Measurements from ENCODE around the gene ANKRD9. TPM values are rescaled to one million over a fixed set of nuclear protein-coding genes. Genes with fewer than 3 reads are reported as not detected.

Gene ANKRD9
- total and polyA plus RNA-seq, 10 of the 15 experiments (the other 5 are each of a cell fraction or from before 2014, with no cell fraction given) = 0.03 to 3.6 (median 0.49) TPM

DNA sequence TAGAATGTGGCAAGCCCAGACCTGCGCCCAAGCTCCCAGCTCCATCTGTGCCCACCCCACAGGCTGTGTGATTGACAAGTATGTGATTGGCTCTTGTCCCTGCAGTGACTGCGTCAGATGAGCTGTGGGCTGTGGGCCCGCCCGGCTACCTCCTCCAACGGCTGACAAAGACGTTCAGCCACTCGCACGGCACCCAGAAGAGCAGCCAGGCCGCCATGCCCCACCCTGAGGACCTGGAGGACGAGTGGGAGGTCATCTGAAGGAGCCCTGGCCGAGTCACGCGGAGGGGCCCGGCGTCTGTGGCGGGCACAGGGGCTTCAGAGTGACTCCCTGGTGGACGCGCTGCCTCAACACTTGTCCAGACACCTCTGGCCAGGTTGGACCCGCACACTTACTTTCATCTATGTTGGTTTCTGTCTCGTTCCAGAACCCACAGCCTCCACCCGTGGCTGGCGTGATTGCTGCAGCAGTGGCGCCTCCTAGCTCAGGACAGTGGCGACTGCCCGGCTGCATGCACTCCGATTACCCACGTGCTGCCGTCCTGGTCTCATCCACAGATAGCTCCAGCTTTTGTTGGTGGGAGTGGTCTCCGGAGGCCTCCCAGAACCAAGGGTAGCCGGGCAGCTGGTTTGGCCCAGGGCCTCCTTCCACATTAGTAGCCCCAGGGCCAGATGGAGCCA, 11.4 kb downstream of the ANKRD9 start:
- ATAC-seq = no peak
- SMC1A ChIA-PET (ENCODE audit: uncharacterized antibody, unreplicated experiment) = no interaction called here
- CTCF ChIA-PET = no interaction called here

DNA sequence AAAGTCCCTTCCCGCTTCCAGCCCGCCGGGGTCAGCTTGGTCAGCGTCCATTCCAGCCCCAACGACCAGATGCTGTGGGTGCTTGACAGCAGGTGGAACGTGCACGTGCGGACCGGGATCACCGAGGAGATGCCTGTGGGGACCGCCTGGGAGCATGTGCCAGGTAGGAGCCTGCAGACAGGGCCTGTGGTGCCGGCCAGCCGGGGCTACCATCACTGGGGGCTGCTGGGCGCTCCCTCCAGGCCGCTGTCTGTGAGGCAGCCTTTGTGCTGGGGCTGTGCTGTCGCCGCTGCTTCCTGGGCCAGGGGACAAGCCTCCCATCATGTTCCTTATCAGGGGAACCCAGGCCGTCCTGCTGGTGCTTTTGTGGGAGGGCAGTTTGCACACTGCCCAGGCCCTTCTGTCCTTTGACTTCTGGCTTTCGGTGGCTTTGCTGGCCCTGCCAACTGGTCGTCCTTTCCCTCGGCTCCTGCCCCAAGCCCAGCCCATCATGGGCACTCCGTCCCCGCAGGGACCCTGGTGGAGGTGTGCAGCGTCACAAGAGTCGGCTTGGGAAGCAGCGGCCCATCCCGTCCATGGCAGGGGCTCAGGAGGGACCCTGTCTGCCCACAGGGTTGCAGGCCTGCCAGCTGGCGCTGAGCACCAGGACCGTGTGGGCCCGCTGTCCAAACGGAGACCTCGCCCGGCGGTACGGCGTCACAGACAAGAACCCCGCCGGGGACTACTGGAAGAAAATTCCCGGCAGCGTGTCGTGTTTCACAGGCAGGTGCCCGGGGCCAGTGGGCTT, 12.4 kb downstream of the ANKRD9 start:
- H3K27ac ChIP-seq (ENCODE audit: control insufficient read depth, insufficient read depth) = no peak overlapping the region
- no peaks in the 10 kb centered on the region for H4K20me1 ChIP-seq (ENCODE audit: control insufficient read depth, insufficient read depth)
- no peak overlapping the region for H3K4me3 ChIP-seq
- CTCF ChIA-PET = no interaction called here
- no peak overlapping the region for H3K9ac ChIP-seq (ENCODE audit: control insufficient read depth, insufficient read depth, low read length)
- H3K36me3 ChIP-seq (ENCODE audit: control insufficient read depth in 2 of 2, insufficient read depth in 2 of 2, low read length in 1 of 2) = no peaks in the 10 kb centered on the region
- intact Hi-C loops (cut with micrococcal nuclease; ENCODE audit: unreplicated experiment) = no loop called here
- SMC1A ChIA-PET (ENCODE audit: uncharacterized antibody, unreplicated experiment) = no interaction called here
- no peak overlapping the region for H2AFZ ChIP-seq (ENCODE audit: control insufficient read depth, low read depth, low read length)
- FAIRE-seq (no peak), DNase-seq (ENCODE audit: low read depth, low spot score) (no peak), ATAC-seq (no peak)
- no peaks in the 10 kb centered on the region for H3K9me3 ChIP-seq (replicated peaks; ENCODE audit: control insufficient read depth, insufficient read depth, low read length)
- H3K79me2 ChIP-seq (ENCODE audit: control insufficient read depth, insufficient read depth, low read length) = no peaks in the 10 kb centered on the region
- RAD21 ChIA-PET (ENCODE audit: unreplicated experiment) = no interaction called here
- no peaks in the 10 kb centered on the region for H3K27me3 ChIP-seq (replicated peaks in 1 of 2; ENCODE audit: control insufficient read depth in 2 of 2, insufficient read depth in 2 of 2, low read length in 1 of 2)
- H3K4me1 ChIP-seq (ENCODE audit: control insufficient read depth, insufficient read depth, low read length) = no peaks in the 10 kb centered on the region
- WGBS (ENCODE audit: insufficient coverage, insufficient replicate concordance, low lambda C conversion rate, missing lambda C conversion rate) = 86% methylated on average over 42 of the region's 42 CpGs
- POLR2A ChIA-PET = no interaction called here
- BruUV-seq (replicated peaks) = no TSS peak
- no peak overlapping the region for H3K4me2 ChIP-seq (ENCODE audit: control insufficient read depth, insufficient read depth)
- in situ Hi-C loops (cut with MboI) = no loop called here
- TF ChIP-seq, protein P1, sequence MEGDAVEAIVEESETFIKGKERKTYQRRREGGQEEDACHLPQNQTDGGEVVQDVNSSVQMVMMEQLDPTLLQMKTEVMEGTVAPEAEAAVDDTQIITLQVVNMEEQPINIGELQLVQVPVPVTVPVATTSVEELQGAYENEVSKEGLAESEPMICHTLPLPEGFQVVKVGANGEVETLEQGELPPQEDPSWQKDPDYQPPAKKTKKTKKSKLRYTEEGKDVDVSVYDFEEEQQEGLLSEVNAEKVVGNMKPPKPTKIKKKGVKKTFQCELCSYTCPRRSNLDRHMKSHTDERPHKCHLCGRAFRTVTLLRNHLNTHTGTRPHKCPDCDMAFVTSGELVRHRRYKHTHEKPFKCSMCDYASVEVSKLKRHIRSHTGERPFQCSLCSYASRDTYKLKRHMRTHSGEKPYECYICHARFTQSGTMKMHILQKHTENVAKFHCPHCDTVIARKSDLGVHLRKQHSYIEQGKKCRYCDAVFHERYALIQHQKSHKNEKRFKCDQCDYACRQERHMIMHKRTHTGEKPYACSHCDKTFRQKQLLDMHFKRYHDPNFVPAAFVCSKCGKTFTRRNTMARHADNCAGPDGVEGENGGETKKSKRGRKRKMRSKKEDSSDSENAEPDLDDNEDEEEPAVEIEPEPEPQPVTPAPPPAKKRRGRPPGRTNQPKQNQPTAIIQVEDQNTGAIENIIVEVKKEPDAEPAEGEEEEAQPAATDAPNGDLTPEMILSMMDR (IDR thresholded peaks at IDR 0.05 in 2 of 3, conservative IDR thresholded peaks at IDR 0.05 in 1 of 3; ENCODE audit: control insufficient read depth in 2 of 3, extremely low read depth in 1 of 3, insufficient read depth in 1 of 3, low read depth in 3 of 3, low read length in 3 of 3) = no peak
- TF ChIP-seq IKZF1 (conservative IDR thresholded peaks at IDR 0.05) (no peak), CHD2 (IDR thresholded peaks at IDR 0.05; ENCODE audit: borderline replicate concordance, low read depth, low read length) (no peak), HCFC1 (IDR thresholded peaks at IDR 0.05; ENCODE audit: low read length) (no peak), MYC (IDR thresholded peaks at IDR 0.05; ENCODE audit: insufficient read depth, insufficient read length, insufficient replicate concordance, low read length, severe bottlenecking) (no peak), RCOR1 (conservative IDR thresholded peaks at IDR 0.05; ENCODE audit: low read depth, low read length) (no peak), JUNB (IDR thresholded peaks at IDR 0.05) (no peak)
- TF ChIP-seq, protein P2, sequence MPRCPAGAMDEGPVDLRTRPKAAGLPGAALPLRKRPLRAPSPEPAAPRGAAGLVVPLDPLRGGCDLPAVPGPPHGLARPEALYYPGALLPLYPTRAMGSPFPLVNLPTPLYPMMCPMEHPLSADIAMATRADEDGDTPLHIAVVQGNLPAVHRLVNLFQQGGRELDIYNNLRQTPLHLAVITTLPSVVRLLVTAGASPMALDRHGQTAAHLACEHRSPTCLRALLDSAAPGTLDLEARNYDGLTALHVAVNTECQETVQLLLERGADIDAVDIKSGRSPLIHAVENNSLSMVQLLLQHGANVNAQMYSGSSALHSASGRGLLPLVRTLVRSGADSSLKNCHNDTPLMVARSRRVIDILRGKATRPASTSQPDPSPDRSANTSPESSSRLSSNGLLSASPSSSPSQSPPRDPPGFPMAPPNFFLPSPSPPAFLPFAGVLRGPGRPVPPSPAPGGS (IDR thresholded peaks at IDR 0.05; ENCODE audit: borderline replicate concordance, insufficient read depth, low read depth, low read length, poor library complexity, severe bottlenecking) = no peak
- TF ChIP-seq, protein P3, sequence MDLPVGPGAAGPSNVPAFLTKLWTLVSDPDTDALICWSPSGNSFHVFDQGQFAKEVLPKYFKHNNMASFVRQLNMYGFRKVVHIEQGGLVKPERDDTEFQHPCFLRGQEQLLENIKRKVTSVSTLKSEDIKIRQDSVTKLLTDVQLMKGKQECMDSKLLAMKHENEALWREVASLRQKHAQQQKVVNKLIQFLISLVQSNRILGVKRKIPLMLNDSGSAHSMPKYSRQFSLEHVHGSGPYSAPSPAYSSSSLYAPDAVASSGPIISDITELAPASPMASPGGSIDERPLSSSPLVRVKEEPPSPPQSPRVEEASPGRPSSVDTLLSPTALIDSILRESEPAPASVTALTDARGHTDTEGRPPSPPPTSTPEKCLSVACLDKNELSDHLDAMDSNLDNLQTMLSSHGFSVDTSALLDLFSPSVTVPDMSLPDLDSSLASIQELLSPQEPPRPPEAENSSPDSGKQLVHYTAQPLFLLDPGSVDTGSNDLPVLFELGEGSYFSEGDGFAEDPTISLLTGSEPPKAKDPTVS (IDR thresholded peaks at IDR 0.05; ENCODE audit: low read depth, low read length) = no peak

More for the DNA sequence above, 11.4 kb downstream of the ANKRD9 start:
- no peak overlapping the region for H3K4me2 ChIP-seq (ENCODE audit: control insufficient read depth, insufficient read depth)
- no peak overlapping the region for H3K27ac ChIP-seq (ENCODE audit: control insufficient read depth, insufficient read depth)
- 87% methylated on average over 30 of the region's 30 CpGs for WGBS (ENCODE audit: insufficient coverage, insufficient replicate concordance, low lambda C conversion rate, missing lambda C conversion rate)
- ChIA-PET POLR2A (no interaction called here), RAD21 (ENCODE audit: unreplicated experiment) (no interaction called here)
- H2AFZ ChIP-seq (ENCODE audit: control insufficient read depth, low read depth, low read length) = no peak overlapping the region
- no peak for FAIRE-seq
- no TSS peak for BruUV-seq (replicated peaks)
- H3K36me3 ChIP-seq (ENCODE audit: control insufficient read depth in 2 of 2, insufficient read depth in 2 of 2, low read length in 1 of 2) = no peaks in the 10 kb centered on the region
- in situ Hi-C loops (cut with MboI) (no loop called here), intact Hi-C loops (cut with micrococcal nuclease; ENCODE audit: unreplicated experiment) (no loop called here)
- H3K9me3 ChIP-seq (replicated peaks; ENCODE audit: control insufficient read depth, insufficient read depth, low read length) = no peaks in the 10 kb centered on the region
- DNase-seq (ENCODE audit: low read depth, low spot score) = no peak
- no peaks in the 10 kb centered on the region for H4K20me1 ChIP-seq (ENCODE audit: control insufficient read depth, insufficient read depth)
- no peak overlapping the region for H3K4me3 ChIP-seq
- no peaks in the 10 kb centered on the region for H3K4me1 ChIP-seq (ENCODE audit: control insufficient read depth, insufficient read depth, low read length)
- no peak for TF ChIP-seq JUNB (IDR thresholded peaks at IDR 0.05)
- no peak overlapping the region for H3K9ac ChIP-seq (ENCODE audit: control insufficient read depth, insufficient read depth, low read length)
- no peaks in the 10 kb centered on the region for H3K27me3 ChIP-seq (replicated peaks in 1 of 2; ENCODE audit: control insufficient read depth in 2 of 2, insufficient read depth in 2 of 2, low read length in 1 of 2)
- H3K79me2 ChIP-seq (ENCODE audit: control insufficient read depth, insufficient read depth, low read length) = no peaks in the 10 kb centered on the region

All from GM12878 (cell line).